GM18867 (cell line): ENCODE data around the gene TMOD1.
"Not testable (repeated sequence)": the region's sequence is repeated elsewhere in the genome, so short reads cannot be mapped to it uniquely, and the experiment has no call there.

Experiments used
- ATAC-seq: cut with Tn5 transposase; IDR thresholded peaks from one replicate; pipeline ENCODE4 v1.9.1; 2021; ENCODE audit warnings: mild to moderate bottlenecking, moderate library complexity; ENCODE audit not compliant: unreplicated experiment

Gene TMOD1

GRCh38 chr9:97564291-97565175 lies 63.1 kb downstream of the TMOD1 start:
- no peak for ATAC-seq

- ATAC-seq: no peak
Observed at GRCh38 chr9:97565262-97565661, 63.8 kb downstream of the TMOD1 start.

- no peak for ATAC-seq
Observed at GRCh38 chr9:97567182-97567893, 65.9 kb downstream of the TMOD1 start.

- ATAC-seq: no peak
Observed at GRCh38 chr9:97567894-97568202, 66.4 kb downstream of the TMOD1 start.

GRCh38 chr9:97568461-97569275 lies 67.2 kb downstream of the TMOD1 start:
- no peak for ATAC-seq

- ATAC-seq: no peak
Observed at GRCh38 chr9:97570899-97571298, 69.4 kb downstream of the TMOD1 start.

- ATAC-seq: no peak
Observed at GRCh38 chr9:97571664-97572063, 70.2 kb downstream of the TMOD1 start.

GRCh38 chr9:97572196-97572891 lies 70.9 kb downstream of the TMOD1 start:
- ATAC-seq: no peak

GRCh38 chr9:97572892-97573365 lies 71.5 kb downstream of the TMOD1 start:
- no peak for ATAC-seq

GRCh38 chr9:97573482-97574073 lies 72.1 kb downstream of the TMOD1 start:
- no peak for ATAC-seq

GRCh38 chr9:97574101-97574571 lies 72.7 kb downstream of the TMOD1 start:
- not testable (repeated sequence) for ATAC-seq

GRCh38 chr9:97574921-97575672 lies 73.6 kb downstream of the TMOD1 start:
- not testable (repeated sequence) for ATAC-seq

- no peak for ATAC-seq
Observed at GRCh38 chr9:97575673-97576200, 74.3 kb downstream of the TMOD1 start.

GRCh38 chr9:97577051-97577450 lies 75.6 kb downstream of the TMOD1 start:
- ATAC-seq: no peak

- no peak for ATAC-seq
Observed at GRCh38 chr9:97578846-97579245, 77.4 kb downstream of the TMOD1 start.

- ATAC-seq: no peak
Observed at GRCh38 chr9:97579914-97580313, 78.4 kb downstream of the TMOD1 start.

- not testable (repeated sequence) for ATAC-seq
Observed at GRCh38 chr9:97581590-97581989, 80.1 kb downstream of the TMOD1 start.

GRCh38 chr9:97584778-97585177 lies 83.3 kb downstream of the TMOD1 start:
- not testable (repeated sequence) for ATAC-seq

GRCh38 chr9:97586909-97587308 lies 85.4 kb downstream of the TMOD1 start:
- not testable (repeated sequence) for ATAC-seq
